ENCODE data around the gene ADAMTS2. TPM values are rescaled to one million over a fixed set of nuclear protein-coding genes. Genes with fewer than 3 reads are reported as not detected.

ADAMTS2 gene
- total RNA-seq, 3 donors from 2014 or later (not counting 1 experiment from before 2014, with no cell fraction given), result 0.28 TPM; not detected in 2

- DNase-seq (no peak), ATAC-seq (no peak)
- Mint-ChIP-seq H3K36me3 (no peaks in the 10 kb centered on the region), H3K27me3 (ENCODE audit: low read depth in 2 of 2) (peaks cover 0 to 3% of the 10 kb centered on the region in 2 donors), H3K4me3 (no peak overlapping the region), H3K9me3 (no peaks in the 10 kb centered on the region), H3K27ac (no peak overlapping the region), H3K4me1 (peaks cover 0 to 8% of the 10 kb centered on the region in 2 donors)
- Histone ChIP-seq H3K9me3 (ENCODE audit: control insufficient read depth, insufficient read depth, low read length) (no peaks in the 10 kb centered on the region), H3K36me3 (ENCODE audit: control insufficient read depth, insufficient read depth, low read length) (no peaks in the 10 kb centered on the region), H3K4me1 (ENCODE audit: control insufficient read depth, insufficient read depth, low read length) (peaks cover 4% of the 10 kb centered on the region), H3K4me3 (ENCODE audit: low read length) (no peak overlapping the region), H3K27ac (ENCODE audit: low read length) (no peak overlapping the region), H3K27me3 (ENCODE audit: control insufficient read depth, insufficient read depth, low read length) (no peaks in the 10 kb centered on the region)
- TF ChIP-seq CTCF (IDR thresholded peaks at IDR 0.05), result no peak
- WGBS (ENCODE audit: insufficient coverage), result 43% methylated on average over 6 of the region's 6 CpGs
- intact Hi-C loops (cut with micrococcal nuclease), result no loop called here
Measured at GRCh38 chr5:179316982-179317381, 28.3 kb downstream of the ADAMTS2 start.

- no peak overlapping the region for H3K4me3 Mint-ChIP-seq
- no peaks in the 10 kb centered on the region for H3K36me3 ChIP-seq (ENCODE audit: control insufficient read depth, insufficient read depth, low read length)
- H3K36me3 Mint-ChIP-seq, result no peaks in the 10 kb centered on the region
- no peak for TF ChIP-seq CTCF (IDR thresholded peaks at IDR 0.05)
- DNase-seq (no peak), ATAC-seq (no peak)
- peaks cover 4% of the 10 kb centered on the region for H3K4me1 ChIP-seq (ENCODE audit: control insufficient read depth, insufficient read depth, low read length)
- H3K9me3 Mint-ChIP-seq, result no peaks in the 10 kb centered on the region
- peaks cover 0 to 8% of the 10 kb centered on the region in 2 donors for H3K4me1 Mint-ChIP-seq
- no peaks in the 10 kb centered on the region for H3K27me3 ChIP-seq (ENCODE audit: control insufficient read depth, insufficient read depth, low read length)
- H3K27ac ChIP-seq (ENCODE audit: low read length), result no peak overlapping the region
- H3K4me3 ChIP-seq (ENCODE audit: low read length), result no peak overlapping the region
- peaks cover 0 to 3% of the 10 kb centered on the region in 2 donors for H3K27me3 Mint-ChIP-seq (ENCODE audit: low read depth in 2 of 2)
- WGBS (ENCODE audit: insufficient coverage), result 82% methylated on average over 7 of the region's 7 CpGs
- no peaks in the 10 kb centered on the region for H3K9me3 ChIP-seq (ENCODE audit: control insufficient read depth, insufficient read depth, low read length)
- no peak overlapping the region for H3K27ac Mint-ChIP-seq
- intact Hi-C loops (cut with micrococcal nuclease), result no loop called here
Measured at GRCh38 chr5:179316111-179316551, 29.1 kb downstream of the ADAMTS2 start.

- Mint-ChIP-seq H3K27ac (no peak overlapping the region), H3K36me3 (no peaks in the 10 kb centered on the region), H3K4me1 (peaks cover 0 to 8% of the 10 kb centered on the region in 2 donors), H3K4me3 (no peak overlapping the region), H3K27me3 (ENCODE audit: low read depth in 2 of 2) (peaks cover 0 to 3% of the 10 kb centered on the region in 2 donors), H3K9me3 (no peaks in the 10 kb centered on the region)
- intact Hi-C loops (cut with micrococcal nuclease), result no loop called here
- peaks cover 4% of the 10 kb centered on the region for H3K4me1 ChIP-seq (ENCODE audit: control insufficient read depth, insufficient read depth, low read length)
- TF ChIP-seq CTCF (IDR thresholded peaks at IDR 0.05), result no peak
- no peaks in the 10 kb centered on the region for H3K36me3 ChIP-seq (ENCODE audit: control insufficient read depth, insufficient read depth, low read length)
- H3K4me3 ChIP-seq (ENCODE audit: low read length), result no peak overlapping the region
- H3K27me3 ChIP-seq (ENCODE audit: control insufficient read depth, insufficient read depth, low read length), result no peaks in the 10 kb centered on the region
- no peak overlapping the region for H3K27ac ChIP-seq (ENCODE audit: low read length)
- no peaks in the 10 kb centered on the region for H3K9me3 ChIP-seq (ENCODE audit: control insufficient read depth, insufficient read depth, low read length)
- WGBS (ENCODE audit: insufficient coverage), result 84% methylated on average over 16 of the region's 16 CpGs
- ATAC-seq, result no peak
- no peak for DNase-seq
Measured at GRCh38 chr5:179315356-179315890, 29.8 kb downstream of the ADAMTS2 start.

All from natural killer cell (primary cell).